HepG2 (cell line): ENCODE data around the gene OR11G2.
"Not testable (repeated sequence)": the region's sequence is repeated elsewhere in the genome, so short reads cannot be mapped to it uniquely, and the experiment has no call there.

Experiments used
- ATF7-NPFF ChIP-seq: sonication (generic); formaldehyde crosslinking; IDR thresholded peaks from 2 replicates; pipeline ENCODE4 v1.8.1; 2023; ENCODE audit warnings: mild to moderate bottlenecking, low read depth, missing genetic modification reagents, moderate library complexity
- HES4 ChIP-seq: sonication (generic); formaldehyde crosslinking; IDR thresholded peaks from 2 replicates; pipeline ENCODE4 v1.9.0; 2021; ENCODE audit warnings: mild to moderate bottlenecking, missing genetic modification reagents, borderline replicate concordance
- JUN ChIP-seq: sonication (generic); formaldehyde crosslinking; IDR thresholded peaks from 2 replicates; pipeline ENCODE4 v1.4.0; 2020; ENCODE audit warnings: mild to moderate bottlenecking, missing genetic modification reagents
- KAT2B ChIP-seq: fragments of 150-350 bp; IDR thresholded peaks from 2 replicates; pipeline ENCODE4 v1.6.1; 2014; ENCODE audit warnings: low read depth, low read length, borderline replicate concordance
- MXD4 ChIP-seq: IDR thresholded peaks from 2 replicates; pipeline ENCODE4 v1.6.1; 2016; ENCODE audit warnings: mild to moderate bottlenecking, missing biosample characterization, missing genetic modification reagents
- NCOA5 ChIP-seq: sonication (generic); formaldehyde crosslinking; IDR thresholded peaks from 2 replicates; pipeline ENCODE4 v1.4.0; 2020; ENCODE audit warnings: missing genetic modification reagents
- XRCC5 ChIP-seq: fragments of 200-400 bp; formaldehyde crosslinking; optimal IDR thresholded peaks from 2 replicates; pipeline ENCODE3; 2017; ENCODE audit warnings: mild to moderate bottlenecking, low read length
- ZNF10 ChIP-seq: sonication (generic); formaldehyde crosslinking; IDR thresholded peaks from 2 replicates; pipeline ENCODE4 v1.4.0; 2020; ENCODE audit warnings: mild to moderate bottlenecking, low read depth, missing genetic modification reagents, borderline replicate concordance
- ZNF232 ChIP-seq: sonication (generic); formaldehyde crosslinking; IDR thresholded peaks from 2 replicates; pipeline ENCODE4 v1.4.0; 2020; ENCODE audit warnings: missing genetic modification reagents, borderline replicate concordance
- ZNF335 ChIP-seq: sonication (generic); formaldehyde crosslinking; IDR thresholded peaks from 2 replicates; pipeline ENCODE4 v1.4.0; 2020; ENCODE audit warnings: missing genetic modification reagents
- TF ChIP-seq, protein P1 (sequence below): sonication (generic); formaldehyde crosslinking; IDR thresholded peaks from 2 replicates; pipeline ENCODE4 v1.4.0; 2020; ENCODE audit warnings: mild to moderate bottlenecking, missing genetic modification reagents
- TF ChIP-seq, protein P2 (sequence below): sonication (generic); formaldehyde crosslinking; IDR thresholded peaks from 2 replicates; pipeline ENCODE4 v1.5.0; 2020; ENCODE audit warnings: mild to moderate bottlenecking, missing genetic modification reagents, moderate library complexity
- TF ChIP-seq, protein P3 (sequence below): IDR thresholded peaks from 2 replicates; pipeline ENCODE4 v1.6.1; 2016; ENCODE audit warnings: mild to moderate bottlenecking, missing biosample characterization, missing genetic modification reagents

DNA sequence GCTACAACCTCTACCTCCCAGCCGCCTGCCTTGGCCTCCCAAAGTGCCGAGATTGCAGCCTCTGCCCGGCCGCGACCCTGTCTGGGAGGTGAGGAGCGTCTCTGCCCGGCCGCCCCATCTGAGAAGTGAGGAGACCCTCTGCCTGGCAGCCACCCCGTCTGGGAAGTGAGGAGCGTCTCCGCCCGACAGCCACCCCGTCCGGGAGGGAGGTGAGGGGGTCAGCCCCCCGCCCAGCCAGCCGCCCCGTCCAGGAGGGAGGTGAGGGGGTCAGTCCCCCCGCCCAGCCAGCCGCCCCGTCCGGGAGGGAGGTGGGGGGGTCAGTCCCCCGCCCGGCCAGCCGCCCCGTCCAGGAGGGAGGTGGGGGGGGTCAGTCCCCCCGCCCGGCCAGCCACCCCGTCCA lies 21.7 kb downstream of the OR11G2 start:
- not testable (repeated sequence) for TF ChIP-seq ZNF10 (CRISPR knock-in tag); ZNF335; XRCC5; NCOA5; MXD4 (CRISPR knock-in tag); ATF7-NPFF (CRISPR knock-in tag); JUN (CRISPR knock-in tag); HES4 (CRISPR knock-in tag); ZNF232 (CRISPR knock-in tag); KAT2B
- TF ChIP-seq, protein P1, sequence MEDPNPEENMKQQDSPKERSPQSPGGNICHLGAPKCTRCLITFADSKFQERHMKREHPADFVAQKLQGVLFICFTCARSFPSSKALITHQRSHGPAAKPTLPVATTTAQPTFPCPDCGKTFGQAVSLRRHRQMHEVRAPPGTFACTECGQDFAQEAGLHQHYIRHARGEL (CRISPR knock-in tag) = not testable (repeated sequence)
- TF ChIP-seq, protein P2, sequence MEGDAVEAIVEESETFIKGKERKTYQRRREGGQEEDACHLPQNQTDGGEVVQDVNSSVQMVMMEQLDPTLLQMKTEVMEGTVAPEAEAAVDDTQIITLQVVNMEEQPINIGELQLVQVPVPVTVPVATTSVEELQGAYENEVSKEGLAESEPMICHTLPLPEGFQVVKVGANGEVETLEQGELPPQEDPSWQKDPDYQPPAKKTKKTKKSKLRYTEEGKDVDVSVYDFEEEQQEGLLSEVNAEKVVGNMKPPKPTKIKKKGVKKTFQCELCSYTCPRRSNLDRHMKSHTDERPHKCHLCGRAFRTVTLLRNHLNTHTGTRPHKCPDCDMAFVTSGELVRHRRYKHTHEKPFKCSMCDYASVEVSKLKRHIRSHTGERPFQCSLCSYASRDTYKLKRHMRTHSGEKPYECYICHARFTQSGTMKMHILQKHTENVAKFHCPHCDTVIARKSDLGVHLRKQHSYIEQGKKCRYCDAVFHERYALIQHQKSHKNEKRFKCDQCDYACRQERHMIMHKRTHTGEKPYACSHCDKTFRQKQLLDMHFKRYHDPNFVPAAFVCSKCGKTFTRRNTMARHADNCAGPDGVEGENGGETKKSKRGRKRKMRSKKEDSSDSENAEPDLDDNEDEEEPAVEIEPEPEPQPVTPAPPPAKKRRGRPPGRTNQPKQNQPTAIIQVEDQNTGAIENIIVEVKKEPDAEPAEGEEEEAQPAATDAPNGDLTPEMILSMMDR (CRISPR knock-in tag) = not testable (repeated sequence)
- TF ChIP-seq, protein P3, sequence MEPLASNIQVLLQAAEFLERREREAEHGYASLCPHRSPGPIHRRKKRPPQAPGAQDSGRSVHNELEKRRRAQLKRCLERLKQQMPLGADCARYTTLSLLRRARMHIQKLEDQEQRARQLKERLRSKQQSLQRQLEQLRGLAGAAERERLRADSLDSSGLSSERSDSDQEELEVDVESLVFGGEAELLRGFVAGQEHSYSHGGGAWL (CRISPR knock-in tag) = not testable (repeated sequence)
